T-helper 1 cell treated with Interleukin-12 subunit alpha and Interleukin-12 subunit beta and Interleukin-4 antibody, amounts not matched to agents 30 ng/mL and 1 ng/mL, for 36 hours (primary cell): Measurements from ENCODE around the gene CYB5B. TPM values are rescaled to one million over a fixed set of nuclear protein-coding genes. Genes with fewer than 3 reads are reported as not detected.

Experiments used
- intact Hi-C: fragments of 100-400 bp; cut with micrococcal nuclease; formaldehyde crosslinking; loops from one replicate; pipeline ENCODE4 v1.15.1; 2024
- total RNA-seq: library from RNA; stranded (reverse); gene quantifications from 2 replicates; pipeline ENCODE4 v1.2.3, GENCODE V29; 2022

CYB5B gene
- total RNA-seq, 1 donor from 2014 or later = 173 TPM

- intact Hi-C loops = no loop called here
These were observed 16.6 kb upstream of the CYB5B start for GRCh38 chr16:69407702-69408323.

- intact Hi-C loops = no loop called here
These were observed 15.9 kb upstream of the CYB5B start for GRCh38 chr16:69408475-69408874.

- intact Hi-C loops = no loop called here
These were observed 14.0 kb upstream of the CYB5B start for GRCh38 chr16:69410219-69410990.

GRCh38 chr16:69411064-69411985, 13.1 kb upstream of the CYB5B start:
- intact Hi-C loops = no loop called here

GRCh38 chr16:69412287-69412686, 12.1 kb upstream of the CYB5B start:
- intact Hi-C loops = no loop called here

GRCh38 chr16:69413045-69413664, 11.3 kb upstream of the CYB5B start:
- intact Hi-C loops = no loop called here

GRCh38 chr16:69417520-69418199, 6.8 kb upstream of the CYB5B start:
- intact Hi-C loops = no loop called here

GRCh38 chr16:69419956-69420355, 4.5 kb upstream of the CYB5B start:
- intact Hi-C loops = loop anchor here (10.0 kb wide), 1 partner anchor 695 kb away; the partner anchor contains the start of gene PDPR

- intact Hi-C loops = loop anchor here (10.0 kb wide), 1 partner anchor 692 kb away; the partner anchor contains the start of gene PDPR
These were observed 1.2 kb upstream of the CYB5B start for GRCh38 chr16:69423189-69423588.

GRCh38 chr16:69424935-69425784, 741 bp downstream of the CYB5B start:
- intact Hi-C loops = loop anchor here (1.0 to 10.0 kb wide), 12 partner anchors 13 to 690 kb away; partner anchors contain the start of genes CHTF8, NOB1, NQO1 and PDF

GRCh38 chr16:69428652-69429051, 4.2 kb downstream of the CYB5B start:
- intact Hi-C loops = loop anchor here (10.0 kb wide), 1 partner anchor 686 kb away; the partner anchor contains the start of gene PDPR

GRCh38 chr16:69429058-69429640, 4.7 kb downstream of the CYB5B start:
- intact Hi-C loops = loop anchor here (10.0 kb wide), 1 partner anchor 686 kb away; the partner anchor contains the start of gene PDPR

GRCh38 chr16:69431948-69432468, 7.6 kb downstream of the CYB5B start:
- intact Hi-C loops = no loop called here

- intact Hi-C loops = no loop called here
These were observed 9.6 kb downstream of the CYB5B start for GRCh38 chr16:69434066-69434465.

GRCh38 chr16:69435977-69436820, 11.8 kb downstream of the CYB5B start:
- intact Hi-C loops = no loop called here

GRCh38 chr16:69436896-69437295, 12.5 kb downstream of the CYB5B start:
- intact Hi-C loops = no loop called here

- intact Hi-C loops = loop anchor here (1.0 kb wide), 1 partner anchor 14 kb away; the partner anchor contains the start of gene CYB5B
These were observed 14.0 kb downstream of the CYB5B start for GRCh38 chr16:69438465-69438864.

- intact Hi-C loops = no loop called here
These were observed 15.8 kb downstream of the CYB5B start for GRCh38 chr16:69440250-69440649.
